Measurements from ENCODE around the gene DCAF4L1.
A peak's percentile ranks its signal among the peaks of the same experiment; 100 is the strongest.

Gene DCAF4L1

DNA sequence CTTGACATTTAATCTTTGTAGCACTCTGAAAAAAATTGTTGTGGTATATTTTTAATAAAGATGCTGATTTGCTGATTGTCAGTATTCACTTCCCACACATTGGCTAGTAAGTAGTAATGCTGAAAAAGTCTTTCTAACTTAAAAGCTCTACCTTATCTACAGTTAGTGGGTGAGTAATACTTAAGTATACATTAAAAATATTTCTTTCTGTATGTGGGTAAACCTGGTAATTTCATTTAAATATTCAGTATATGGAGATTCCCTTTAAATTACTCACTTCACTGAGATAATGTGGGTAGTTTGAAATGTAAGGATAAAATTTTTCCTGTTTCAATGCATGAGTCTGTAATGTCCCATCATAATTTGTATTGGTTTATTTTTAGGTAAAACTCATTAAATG lies 40.7 kb upstream of the DCAF4L1 start:
- no peak for FAIRE-seq
- no peak for DNase-seq (ENCODE audit: insufficient read length, low spot score)
- TF ChIP-seq, protein P1, sequence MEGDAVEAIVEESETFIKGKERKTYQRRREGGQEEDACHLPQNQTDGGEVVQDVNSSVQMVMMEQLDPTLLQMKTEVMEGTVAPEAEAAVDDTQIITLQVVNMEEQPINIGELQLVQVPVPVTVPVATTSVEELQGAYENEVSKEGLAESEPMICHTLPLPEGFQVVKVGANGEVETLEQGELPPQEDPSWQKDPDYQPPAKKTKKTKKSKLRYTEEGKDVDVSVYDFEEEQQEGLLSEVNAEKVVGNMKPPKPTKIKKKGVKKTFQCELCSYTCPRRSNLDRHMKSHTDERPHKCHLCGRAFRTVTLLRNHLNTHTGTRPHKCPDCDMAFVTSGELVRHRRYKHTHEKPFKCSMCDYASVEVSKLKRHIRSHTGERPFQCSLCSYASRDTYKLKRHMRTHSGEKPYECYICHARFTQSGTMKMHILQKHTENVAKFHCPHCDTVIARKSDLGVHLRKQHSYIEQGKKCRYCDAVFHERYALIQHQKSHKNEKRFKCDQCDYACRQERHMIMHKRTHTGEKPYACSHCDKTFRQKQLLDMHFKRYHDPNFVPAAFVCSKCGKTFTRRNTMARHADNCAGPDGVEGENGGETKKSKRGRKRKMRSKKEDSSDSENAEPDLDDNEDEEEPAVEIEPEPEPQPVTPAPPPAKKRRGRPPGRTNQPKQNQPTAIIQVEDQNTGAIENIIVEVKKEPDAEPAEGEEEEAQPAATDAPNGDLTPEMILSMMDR (IDR thresholded peaks at IDR 0.05; ENCODE audit: insufficient read depth, missing control alignments): no peak

DNA sequence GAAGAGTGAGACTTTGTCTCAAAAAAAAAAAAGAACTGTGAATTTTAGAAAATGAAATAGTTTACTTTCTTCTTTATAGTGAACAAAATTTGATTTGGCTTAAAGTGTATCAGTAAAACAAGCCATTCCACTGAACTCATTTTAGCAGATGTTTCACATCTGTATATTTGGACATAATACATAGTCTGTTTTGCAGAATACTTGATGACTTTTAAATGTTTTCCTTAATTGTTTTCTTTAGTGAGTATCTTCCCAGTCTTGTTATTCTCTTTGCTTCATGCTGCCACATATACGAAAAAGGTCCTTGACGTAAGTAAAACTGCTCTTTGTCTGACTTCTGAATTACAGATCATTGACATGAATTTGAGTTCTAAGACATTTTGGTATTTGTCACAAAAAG lies 38.0 kb upstream of the DCAF4L1 start:
- TF ChIP-seq, protein P1 (IDR thresholded peaks at IDR 0.05; ENCODE audit: insufficient read depth, missing control alignments): no peak
- no peak for DNase-seq (ENCODE audit: insufficient read length, low spot score)
- no peak for FAIRE-seq

DNA sequence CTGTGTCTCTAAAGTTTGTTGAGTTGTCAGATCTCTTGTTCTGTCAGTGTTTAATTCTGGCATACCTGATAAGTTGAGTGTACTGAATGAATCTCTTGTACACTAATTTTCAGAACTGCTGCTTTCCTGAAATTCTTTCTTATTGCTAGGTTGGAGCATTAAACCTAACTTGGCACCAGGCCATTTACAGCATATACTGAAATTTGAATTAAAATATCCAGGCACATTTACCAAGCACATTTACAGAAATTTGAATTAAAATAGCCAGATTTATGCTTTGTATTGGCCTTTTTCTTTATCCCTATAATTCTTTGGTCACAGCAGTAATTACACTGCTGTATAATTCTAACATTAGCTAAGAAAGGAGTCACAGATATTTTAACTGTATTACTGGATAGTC lies 37.5 kb upstream of the DCAF4L1 start:
- TF ChIP-seq, protein P1 (IDR thresholded peaks at IDR 0.05; ENCODE audit: insufficient read depth, missing control alignments): no peak
- DNase-seq (ENCODE audit: insufficient read length, low spot score): no peak
- no peak for FAIRE-seq

DNA sequence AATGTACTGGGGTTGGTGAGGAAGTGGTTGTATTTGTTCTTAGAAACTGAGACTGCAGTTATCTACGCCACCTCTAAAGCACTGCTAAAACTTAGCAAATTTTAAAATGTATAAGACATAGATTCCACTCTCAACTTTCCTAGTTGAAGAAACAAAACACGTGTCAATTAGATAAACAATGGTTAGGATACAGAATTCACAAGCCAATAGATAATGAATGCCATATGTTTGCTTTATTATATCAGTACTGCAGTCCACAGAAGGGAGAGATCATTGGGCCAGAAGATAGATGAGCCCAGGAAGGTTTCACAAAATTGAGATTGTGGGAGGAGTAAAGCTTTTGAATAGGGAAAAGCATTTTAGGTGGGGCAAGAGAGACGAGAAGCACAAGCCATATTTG lies 32.0 kb upstream of the DCAF4L1 start:
- TF ChIP-seq, protein P1 (IDR thresholded peaks at IDR 0.05; ENCODE audit: insufficient read depth, missing control alignments): no peak
- DNase-seq (ENCODE audit: insufficient read length, low spot score) (no peak), FAIRE-seq (no peak)

DNA sequence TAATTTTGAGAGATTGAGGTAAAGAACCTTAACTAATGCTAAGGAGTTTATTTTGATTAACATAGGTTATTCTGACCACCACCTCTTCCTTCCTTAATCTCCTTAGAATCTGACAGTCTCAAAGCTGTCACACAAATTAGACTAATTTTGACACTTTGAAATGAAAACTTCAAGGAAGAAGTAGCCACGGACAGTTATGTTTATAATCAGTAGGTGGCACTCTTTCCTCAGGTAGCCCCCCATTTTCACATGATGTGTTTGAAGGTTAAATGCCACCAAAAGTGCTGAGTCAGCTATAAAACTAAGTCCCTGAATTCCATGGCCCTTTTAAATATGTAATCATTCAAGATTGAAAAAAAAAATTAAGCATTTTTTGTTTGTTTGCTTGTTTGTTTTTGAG lies 23.9 kb upstream of the DCAF4L1 start:
- TF ChIP-seq, protein P1 (IDR thresholded peaks at IDR 0.05; ENCODE audit: insufficient read depth, missing control alignments): peak; percentile 58
- DNase-seq (ENCODE audit: insufficient read length, low spot score) (no peak), FAIRE-seq (peak; percentile 51)

DNA sequence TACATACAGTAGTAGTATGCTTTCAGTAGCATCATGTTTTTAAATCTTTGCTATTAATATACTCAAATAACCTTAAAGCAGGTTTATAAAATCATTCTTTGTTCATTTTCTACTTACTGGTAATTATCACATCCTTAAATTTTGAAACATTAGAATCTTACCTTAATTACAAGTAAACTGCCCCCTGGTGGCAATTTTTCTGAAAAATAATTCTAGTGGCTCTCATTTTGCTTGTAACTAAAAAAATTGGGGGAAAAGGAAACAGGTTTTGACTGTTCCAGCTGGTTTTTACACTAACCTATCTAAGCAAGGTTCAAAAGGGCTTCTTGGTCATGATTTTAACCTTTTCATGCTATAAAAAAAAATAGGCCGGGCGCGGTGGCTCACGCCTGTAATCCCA lies 18.5 kb upstream of the DCAF4L1 start:
- TF ChIP-seq, protein P1 (IDR thresholded peaks at IDR 0.05; ENCODE audit: insufficient read depth, missing control alignments): peak; percentile 41
- DNase-seq (ENCODE audit: insufficient read length, low spot score) (no peak), FAIRE-seq (no peak)

DNA sequence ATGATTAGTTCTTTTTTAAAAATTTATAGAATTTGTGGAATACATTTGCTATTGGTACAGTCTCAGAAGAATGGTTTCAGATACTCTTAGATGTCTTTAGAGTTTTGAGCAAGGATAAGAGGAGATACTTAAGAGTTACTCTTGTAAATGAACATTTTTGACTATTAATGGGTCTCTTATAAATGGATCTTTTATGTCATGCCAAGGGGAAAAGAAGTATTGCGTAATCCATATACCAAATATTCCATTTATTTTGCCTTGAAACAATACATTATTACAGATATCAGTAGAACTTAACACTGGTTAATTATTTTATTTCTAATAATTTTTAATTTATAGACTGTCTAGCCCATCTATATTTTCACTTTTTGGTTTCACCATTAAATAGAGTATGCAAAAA lies 17.2 kb upstream of the DCAF4L1 start:
- DNase-seq (ENCODE audit: insufficient read length, low spot score) (no peak), FAIRE-seq (no peak)
- TF ChIP-seq, protein P1 (IDR thresholded peaks at IDR 0.05; ENCODE audit: insufficient read depth, missing control alignments): no peak
